ENCODE data around the gene DOCK3.

DNA sequence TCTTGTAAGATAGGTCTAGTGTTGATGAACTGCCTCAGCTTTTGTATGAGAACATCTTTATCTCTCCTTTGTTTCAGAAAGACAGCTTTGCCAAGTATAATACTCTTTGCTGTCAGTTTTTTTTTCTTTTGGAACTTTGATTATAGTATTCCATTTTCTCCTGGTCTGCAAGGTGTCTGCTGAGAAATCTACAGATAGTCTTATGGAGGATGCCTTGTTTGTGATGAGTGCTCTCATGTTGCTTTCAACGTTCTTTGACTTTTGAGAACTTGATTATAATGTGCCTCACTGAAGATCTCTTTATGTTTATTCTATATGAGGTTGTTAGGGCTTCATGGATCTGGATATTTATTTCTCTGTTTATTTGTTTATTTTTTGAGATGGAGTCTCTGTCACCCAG, 60.3 kb downstream of the DOCK3 start:
- TF ChIP-seq POLR2A (IDR thresholded peaks at IDR 0.05; ENCODE audit: low read length) (no peak), EP300 (IDR thresholded peaks at IDR 0.05) (no peak), NPAS2 (CRISPR knock-in tag; IDR thresholded peaks at IDR 0.05; ENCODE audit: borderline replicate concordance) (no peak)
- TF ChIP-seq, protein P1, sequence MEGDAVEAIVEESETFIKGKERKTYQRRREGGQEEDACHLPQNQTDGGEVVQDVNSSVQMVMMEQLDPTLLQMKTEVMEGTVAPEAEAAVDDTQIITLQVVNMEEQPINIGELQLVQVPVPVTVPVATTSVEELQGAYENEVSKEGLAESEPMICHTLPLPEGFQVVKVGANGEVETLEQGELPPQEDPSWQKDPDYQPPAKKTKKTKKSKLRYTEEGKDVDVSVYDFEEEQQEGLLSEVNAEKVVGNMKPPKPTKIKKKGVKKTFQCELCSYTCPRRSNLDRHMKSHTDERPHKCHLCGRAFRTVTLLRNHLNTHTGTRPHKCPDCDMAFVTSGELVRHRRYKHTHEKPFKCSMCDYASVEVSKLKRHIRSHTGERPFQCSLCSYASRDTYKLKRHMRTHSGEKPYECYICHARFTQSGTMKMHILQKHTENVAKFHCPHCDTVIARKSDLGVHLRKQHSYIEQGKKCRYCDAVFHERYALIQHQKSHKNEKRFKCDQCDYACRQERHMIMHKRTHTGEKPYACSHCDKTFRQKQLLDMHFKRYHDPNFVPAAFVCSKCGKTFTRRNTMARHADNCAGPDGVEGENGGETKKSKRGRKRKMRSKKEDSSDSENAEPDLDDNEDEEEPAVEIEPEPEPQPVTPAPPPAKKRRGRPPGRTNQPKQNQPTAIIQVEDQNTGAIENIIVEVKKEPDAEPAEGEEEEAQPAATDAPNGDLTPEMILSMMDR (IDR thresholded peaks at IDR 0.05), result no peak

All from A549 (cell line).